IPS-18a (cell line): ENCODE results near the gene ZNF239.
"Not testable (repeated sequence)": the region's sequence is repeated elsewhere in the genome, so short reads cannot be mapped to it uniquely, and the experiment has no call there.

Experiments
- H3K27ac ChIP-seq: one replicate; pipeline ENCODE4 v1.5.1; 2013; ENCODE audit warnings: low read length
- H3K27me3 ChIP-seq: one replicate; pipeline ENCODE4 v1.6.1; 2013; ENCODE audit warnings: mild to moderate bottlenecking, low read length; ENCODE audit not compliant: control insufficient read depth, insufficient read depth
- H3K36me3 ChIP-seq: one replicate; pipeline ENCODE4 v1.6.1; 2013; ENCODE audit warnings: low read depth, low read length; ENCODE audit not compliant: control insufficient read depth
- H3K4me1 ChIP-seq: one replicate; pipeline ENCODE4 v1.6.1; 2013; ENCODE audit warnings: low read depth, low read length; ENCODE audit not compliant: control insufficient read depth
- H3K4me3 ChIP-seq: one replicate; pipeline ENCODE4 v1.5.1; 2013; ENCODE audit warnings: low read length
- H3K9ac ChIP-seq: one replicate; pipeline ENCODE4 v1.6.1; 2013; ENCODE audit warnings: mild to moderate bottlenecking, low read length, moderate library complexity
- H3K9me3 ChIP-seq: one replicate; pipeline ENCODE4 v1.6.1; 2013; ENCODE audit warnings: low read depth, low read length; ENCODE audit not compliant: control insufficient read depth

Gene ZNF239

DNA sequence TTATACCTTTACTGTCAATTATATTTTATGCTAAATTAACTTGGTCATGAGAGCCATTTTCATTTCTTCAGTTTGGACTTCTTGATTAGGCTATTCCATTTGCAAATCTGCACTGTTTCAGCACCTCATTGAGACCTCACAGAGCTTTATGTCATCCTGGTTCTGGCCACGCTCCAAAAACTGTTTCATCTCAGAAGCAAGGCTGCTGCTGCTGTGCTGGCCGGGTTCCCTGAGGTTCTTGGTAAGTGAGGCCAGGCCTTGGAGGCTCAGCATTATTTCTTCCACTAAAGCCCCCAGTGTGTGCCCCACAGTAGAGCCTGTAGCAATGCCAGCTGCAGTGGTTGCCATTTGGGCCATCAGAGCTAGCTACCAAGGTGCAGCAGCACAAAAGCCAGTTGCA, 24.0 kb upstream of the ZNF239 start:
- H3K9ac ChIP-seq = no peak overlapping the region
- no peak overlapping the region for H3K27ac ChIP-seq
- H3K4me3 ChIP-seq = no peak overlapping the region
- no peaks in the 10 kb centered on the region for H3K4me1 ChIP-seq
- peaks cover 6% of the 10 kb centered on the region for H3K9me3 ChIP-seq
- H3K27me3 ChIP-seq = no peaks in the 10 kb centered on the region
- no peaks in the 10 kb centered on the region for H3K36me3 ChIP-seq

GRCh38 chr10:43596546-43596945, 22.1 kb upstream of the ZNF239 start:
- Histone ChIP-seq H3K27ac (no peak overlapping the region), H3K4me1 (no peaks in the 10 kb centered on the region), H3K4me3 (no peak overlapping the region), H3K9me3 (peaks cover 14% of the 10 kb centered on the region), H3K36me3 (no peaks in the 10 kb centered on the region), H3K9ac (no peak overlapping the region), H3K27me3 (no peaks in the 10 kb centered on the region)

DNA sequence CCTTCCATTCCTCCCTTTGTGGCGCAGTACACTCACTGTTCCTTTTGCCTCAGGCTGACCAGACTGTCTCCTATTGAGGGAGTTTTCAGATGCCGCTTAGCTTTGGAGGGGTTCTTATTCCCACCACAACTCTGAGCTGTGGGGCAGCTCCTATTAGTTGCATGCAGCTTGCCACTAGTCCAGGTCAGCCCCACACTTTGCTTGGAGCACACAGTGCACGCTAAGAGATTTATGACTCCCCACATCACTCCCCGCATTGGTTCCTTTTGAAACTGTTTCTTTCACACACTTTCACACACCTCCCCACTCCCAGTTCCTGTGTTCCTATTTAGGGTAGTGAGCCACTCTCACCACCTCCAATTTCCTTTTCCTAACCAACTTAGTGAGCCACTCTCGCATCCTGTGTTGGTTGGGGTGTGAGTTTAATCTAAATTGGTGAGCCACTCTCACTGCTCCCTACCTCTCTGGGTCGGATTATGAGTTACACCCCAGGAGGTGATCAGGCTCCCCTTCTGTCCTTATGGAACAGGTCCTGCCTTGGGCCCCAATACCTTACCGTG, 21.4 kb upstream of the ZNF239 start:
- Histone ChIP-seq H3K27me3 (no peaks in the 10 kb centered on the region), H3K36me3 (no peaks in the 10 kb centered on the region), H3K4me1 (no peaks in the 10 kb centered on the region), H3K9ac (no peak overlapping the region), H3K4me3 (no peak overlapping the region), H3K27ac (no peak overlapping the region), H3K9me3 (peaks cover 18% of the 10 kb centered on the region)

DNA sequence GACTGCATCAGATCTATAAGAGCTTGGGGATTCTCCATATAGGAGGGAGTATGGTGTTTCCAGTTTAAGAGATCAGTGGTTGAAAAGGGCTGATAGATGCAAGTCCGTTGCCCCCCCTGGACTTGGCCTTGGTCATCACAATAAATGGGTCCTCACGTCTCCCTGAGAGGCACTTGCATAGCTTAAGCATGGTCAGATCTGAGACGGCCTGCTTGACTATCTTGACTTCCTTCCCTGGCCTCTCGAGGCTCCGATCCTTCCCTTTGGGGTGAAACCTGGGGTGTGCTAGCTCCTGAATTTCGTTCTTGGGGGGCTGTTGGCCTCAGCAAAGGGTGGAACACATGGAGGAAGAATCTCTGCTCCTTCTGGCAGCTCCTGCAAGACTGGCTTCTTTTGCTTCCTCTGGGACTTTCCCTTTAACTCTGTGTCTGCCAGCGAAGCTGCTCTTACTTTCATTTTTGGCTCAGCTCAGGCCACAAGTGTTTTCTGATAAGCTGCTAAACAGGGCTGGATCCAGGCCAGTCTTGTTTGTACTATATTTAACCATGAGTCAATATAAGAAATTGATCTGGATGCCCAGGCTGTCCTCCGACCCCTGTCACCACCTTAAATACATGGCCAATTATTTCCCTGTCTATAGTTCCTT, 20.7 kb upstream of the ZNF239 start:
- H3K4me3 ChIP-seq = no peak overlapping the region
- peaks cover 18% of the 10 kb centered on the region for H3K9me3 ChIP-seq
- H3K27ac ChIP-seq = no peak overlapping the region
- no peaks in the 10 kb centered on the region for H3K36me3 ChIP-seq
- H3K27me3 ChIP-seq = no peaks in the 10 kb centered on the region
- no peak overlapping the region for H3K9ac ChIP-seq
- no peaks in the 10 kb centered on the region for H3K4me1 ChIP-seq

DNA sequence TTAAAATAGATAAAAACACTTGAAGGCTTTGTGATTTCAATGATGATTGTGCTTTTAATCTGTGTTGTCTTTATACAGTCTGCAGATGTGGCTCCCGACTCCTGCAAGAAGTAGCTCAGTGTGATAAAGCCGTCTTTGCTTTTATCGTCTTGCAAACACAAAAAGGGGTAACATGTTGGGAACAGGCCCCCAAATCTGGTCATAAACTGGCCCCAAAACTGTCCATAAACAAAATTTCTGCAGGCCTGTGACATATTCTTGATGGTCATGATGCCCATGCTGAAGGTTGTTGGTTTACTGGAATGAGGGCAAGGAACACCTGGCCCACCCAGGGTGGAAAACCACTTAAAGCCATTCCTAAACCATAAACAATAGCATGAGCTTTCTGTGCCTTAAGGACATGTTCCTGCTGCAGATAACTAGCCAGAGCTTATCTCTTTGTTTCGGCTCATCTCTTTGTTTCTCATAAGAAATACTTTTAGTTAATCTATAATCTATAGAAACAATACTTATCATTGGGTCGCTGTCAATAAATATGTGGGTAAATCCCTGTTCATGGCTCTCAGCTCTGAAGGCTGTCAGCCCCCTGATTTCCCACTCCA, 17.0 kb upstream of the ZNF239 start:
- Histone ChIP-seq H3K4me1 (no peaks in the 10 kb centered on the region), H3K36me3 (no peaks in the 10 kb centered on the region), H3K9ac (no peak overlapping the region), H3K9me3 (peaks cover 15% of the 10 kb centered on the region), H3K4me3 (no peak overlapping the region), H3K27ac (no peak overlapping the region), H3K27me3 (no peaks in the 10 kb centered on the region)

GRCh38 chr10:43586730-43587115, 12.3 kb upstream of the ZNF239 start:
- not testable (repeated sequence) for H3K27me3 ChIP-seq, H3K36me3 ChIP-seq, H3K4me3 ChIP-seq, H3K27ac ChIP-seq, H3K9me3 ChIP-seq, H3K9ac ChIP-seq, H3K4me1 ChIP-seq

DNA sequence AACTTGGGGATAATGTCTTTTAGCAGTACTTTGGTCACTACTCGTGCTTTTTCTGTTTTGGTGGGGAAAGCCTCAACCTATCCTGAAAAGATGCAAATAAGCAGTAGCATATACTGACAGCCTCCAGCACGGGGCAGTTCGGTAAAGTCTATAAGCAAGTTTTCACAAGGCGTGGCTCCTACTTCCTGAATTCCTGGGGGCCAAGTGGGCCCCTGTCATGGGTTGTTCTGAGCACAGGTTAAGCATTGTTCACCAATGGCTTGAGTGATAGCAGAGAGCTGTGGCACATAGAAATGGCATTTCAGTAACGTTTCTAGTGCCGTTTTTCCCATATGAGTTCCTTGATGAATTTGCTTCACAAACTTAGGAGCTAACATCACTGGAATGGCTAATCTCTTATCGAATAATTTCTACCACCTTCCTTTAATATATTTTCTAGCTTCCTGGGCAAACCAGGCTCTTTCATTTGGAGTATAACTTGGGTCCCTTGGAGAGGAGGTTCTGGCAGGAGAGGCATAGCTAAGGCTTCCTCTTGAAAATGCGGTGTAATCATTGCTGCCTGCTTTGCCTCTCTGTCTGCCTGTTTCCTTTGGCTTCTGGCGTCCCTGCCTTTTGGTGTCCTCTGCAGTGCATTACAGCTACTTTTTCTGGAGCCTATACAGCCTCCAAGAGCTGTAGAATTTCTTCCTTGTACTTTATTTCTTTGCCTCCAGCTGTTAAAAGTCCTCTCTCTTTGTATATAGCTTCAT, 11.7 kb upstream of the ZNF239 start:
- Histone ChIP-seq H3K9ac (no peak overlapping the region), H3K4me1 (no peaks in the 10 kb centered on the region), H3K27ac (no peak overlapping the region), H3K4me3 (no peak overlapping the region), H3K27me3 (no peaks in the 10 kb centered on the region), H3K9me3 (peaks cover 3% of the 10 kb centered on the region), H3K36me3 (no peaks in the 10 kb centered on the region)

- H3K4me3 ChIP-seq = no peak overlapping the region
Observed at GRCh38 chr10:43585046-43585445, 10.6 kb upstream of the ZNF239 start.

DNA sequence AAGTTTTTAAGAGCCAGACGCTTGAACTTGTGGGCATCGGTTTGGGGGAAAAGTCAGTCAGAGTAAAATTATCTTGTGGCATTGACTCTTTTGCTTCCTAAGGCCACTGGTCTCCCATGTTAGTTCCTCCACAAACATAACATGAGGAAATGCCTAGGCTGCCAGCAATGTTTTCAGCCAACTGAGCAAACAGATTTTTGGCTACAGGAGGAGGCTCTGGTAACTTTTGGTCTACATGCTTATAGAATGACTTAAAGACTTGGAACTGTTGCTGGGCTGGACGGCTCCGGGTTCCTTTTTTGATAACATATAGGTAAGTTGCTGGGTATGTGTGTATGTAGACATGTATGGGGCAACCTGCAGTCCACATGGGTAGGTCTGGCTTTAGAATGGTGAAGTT, 9.6 kb upstream of the ZNF239 start:
- H3K9me3 ChIP-seq = no peaks in the 10 kb centered on the region
- H3K36me3 ChIP-seq = no peaks in the 10 kb centered on the region

More at GRCh38 chr10:43585046-43585445, 10.6 kb upstream of the ZNF239 start:
- H3K27ac ChIP-seq = no peak overlapping the region
- H3K9me3 ChIP-seq = no peaks in the 10 kb centered on the region
- H3K36me3 ChIP-seq = no peaks in the 10 kb centered on the region
- H3K27me3 ChIP-seq = no peaks in the 10 kb centered on the region
- H3K9ac ChIP-seq = no peak overlapping the region
- no peaks in the 10 kb centered on the region for H3K4me1 ChIP-seq

GRCh38 chr10:43576580-43576979, 2.2 kb upstream of the ZNF239 start:
- H3K27ac ChIP-seq = no peak overlapping the region
- H3K4me3 ChIP-seq = no peak overlapping the region
- H3K9me3 ChIP-seq = peaks cover 7% of the 10 kb centered on the region
- H3K9ac ChIP-seq = no peak overlapping the region
- H3K4me1 ChIP-seq = peaks cover 11% of the 10 kb centered on the region
- H3K27me3 ChIP-seq = peaks cover 26% of the 10 kb centered on the region
- H3K36me3 ChIP-seq = no peaks in the 10 kb centered on the region

More for the DNA sequence above, 9.6 kb upstream of the ZNF239 start:
- Histone ChIP-seq H3K27ac (no peak overlapping the region), H3K4me1 (no peaks in the 10 kb centered on the region), H3K9ac (no peak overlapping the region), H3K4me3 (no peak overlapping the region), H3K27me3 (no peaks in the 10 kb centered on the region)

DNA sequence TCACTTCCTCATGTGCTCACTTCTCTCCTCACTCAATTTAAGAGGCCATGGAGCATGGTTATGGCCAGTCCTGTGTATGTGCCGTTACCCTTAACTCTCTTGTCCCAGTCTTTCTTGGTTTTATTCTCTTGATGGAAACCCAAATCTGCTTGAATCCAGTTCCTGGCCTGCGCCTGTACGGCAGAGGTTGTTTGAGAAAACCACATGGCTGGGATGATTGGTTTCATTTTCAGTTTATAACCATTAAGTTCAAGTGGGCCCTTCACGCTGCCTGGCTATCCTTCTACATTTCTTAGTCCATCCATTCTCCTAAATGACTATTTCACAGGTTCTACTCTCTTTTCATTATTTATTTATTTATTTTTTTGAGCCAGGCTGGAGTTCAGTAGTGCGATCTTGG, 1.6 kb upstream of the ZNF239 start:
- H3K4me1 ChIP-seq = peaks cover 11% of the 10 kb centered on the region
- H3K4me3 ChIP-seq = no peak overlapping the region
- H3K9me3 ChIP-seq = peaks cover 7% of the 10 kb centered on the region
- H3K27me3 ChIP-seq = peaks cover 26% of the 10 kb centered on the region
- no peak overlapping the region for H3K27ac ChIP-seq
- no peaks in the 10 kb centered on the region for H3K36me3 ChIP-seq
- H3K9ac ChIP-seq = no peak overlapping the region
